ENCODE results near the gene GRXCR2. TPM values are rescaled to one million over a fixed set of nuclear protein-coding genes. Genes with fewer than 3 reads are reported as not detected.
"Not testable (repeated sequence)": the region's sequence is repeated elsewhere in the genome, so short reads cannot be mapped to it uniquely, and the experiment has no call there.

The GRXCR2 gene
- total RNA-seq, 4 donors from 2014 or later = not detected

DNA sequence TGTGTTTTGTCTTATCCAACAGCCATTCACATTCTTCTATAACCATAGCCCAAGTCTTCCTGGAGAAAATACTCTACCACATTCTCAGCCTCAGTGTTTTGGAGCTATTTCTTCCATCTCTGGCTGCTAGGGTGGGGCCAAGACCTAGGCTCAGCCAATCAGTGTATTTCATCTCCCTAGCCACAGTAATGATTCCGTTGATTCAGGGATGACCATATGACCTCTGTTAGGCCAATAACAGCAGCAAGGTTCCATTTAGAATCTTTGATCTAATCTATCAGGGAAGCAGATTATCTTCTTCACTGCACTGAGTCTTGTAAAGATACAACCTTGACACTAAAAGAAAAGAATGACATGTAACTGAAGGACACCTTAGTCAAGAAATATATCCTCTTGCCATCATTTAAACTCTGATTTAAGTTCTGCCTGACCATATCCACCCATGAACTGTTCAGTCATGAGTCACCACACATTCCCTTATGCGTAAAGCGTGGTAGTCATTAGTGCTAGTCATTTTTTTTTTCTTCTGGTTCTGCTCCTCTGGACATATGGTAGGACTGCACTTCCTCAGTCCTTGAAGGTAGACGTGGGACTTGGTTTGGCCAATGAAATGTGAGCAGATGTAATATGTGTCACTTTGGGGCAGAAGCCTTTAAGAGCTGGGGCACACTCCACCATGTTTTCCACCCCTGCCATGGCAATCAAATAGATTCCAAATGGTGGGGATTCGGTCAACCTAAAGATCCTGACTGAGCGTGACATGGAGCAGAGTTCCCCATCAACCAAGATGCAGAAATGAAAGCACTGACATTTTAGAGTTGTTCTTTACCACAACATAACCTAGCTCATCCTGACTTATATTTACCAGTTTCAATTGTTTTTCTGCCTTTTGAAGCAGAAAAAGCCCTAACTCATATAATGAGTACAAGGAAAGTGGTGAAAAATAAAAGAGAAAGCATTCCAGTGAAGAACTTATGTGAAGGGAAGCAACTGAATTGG is 25.0 kb downstream of the GRXCR2 start:
- Histone ChIP-seq H3K4me3 (no peak overlapping the region), H3K27me3 (no peaks in the 10 kb centered on the region), H3K4me1 (no peaks in the 10 kb centered on the region), H3K27ac (replicated peaks in 1 of 4) (no peak overlapping the region), H3K9me3 (no peaks in the 10 kb centered on the region), H3K36me3 (no peaks in the 10 kb centered on the region)
- WGBS = 83% methylated on average over 6 of the region's 6 CpGs
- intact Hi-C loops (cut with DNase I) = no loop called here
- no peak for TF ChIP-seq CTCF (IDR thresholded peaks at IDR 0.05)
- TF ChIP-seq EP300 (IDR thresholded peaks at IDR 0.05) = no peak
- TF ChIP-seq POLR2A (IDR thresholded peaks at IDR 0.05; ENCODE audit: low read depth) = no peak
- TF ChIP-seq POLR2AphosphoS5 (IDR thresholded peaks at IDR 0.05) = no peak
- DNase-seq (ENCODE audit: extremely low spot score) = no peak

GRCh38 chr5:145846081-145846480 is 26.7 kb downstream of the GRXCR2 start:
- no peaks in the 10 kb centered on the region for H3K36me3 ChIP-seq
- TF ChIP-seq POLR2AphosphoS5 (IDR thresholded peaks at IDR 0.05) (no peak), CTCF (IDR thresholded peaks at IDR 0.05) (no peak), EP300 (IDR thresholded peaks at IDR 0.05) (no peak), POLR2A (IDR thresholded peaks at IDR 0.05; ENCODE audit: low read depth) (no peak)
- WGBS = 91% methylated on average over 3 of the region's 3 CpGs
- H3K27me3 ChIP-seq = no peaks in the 10 kb centered on the region
- no peaks in the 10 kb centered on the region for H3K4me1 ChIP-seq
- H3K27ac ChIP-seq (replicated peaks in 1 of 4) = no peak overlapping the region
- no peak overlapping the region for H3K4me3 ChIP-seq
- intact Hi-C loops (cut with DNase I) = no loop called here
- H3K9me3 ChIP-seq = no peaks in the 10 kb centered on the region
- no peak for DNase-seq (ENCODE audit: extremely low spot score)

DNA sequence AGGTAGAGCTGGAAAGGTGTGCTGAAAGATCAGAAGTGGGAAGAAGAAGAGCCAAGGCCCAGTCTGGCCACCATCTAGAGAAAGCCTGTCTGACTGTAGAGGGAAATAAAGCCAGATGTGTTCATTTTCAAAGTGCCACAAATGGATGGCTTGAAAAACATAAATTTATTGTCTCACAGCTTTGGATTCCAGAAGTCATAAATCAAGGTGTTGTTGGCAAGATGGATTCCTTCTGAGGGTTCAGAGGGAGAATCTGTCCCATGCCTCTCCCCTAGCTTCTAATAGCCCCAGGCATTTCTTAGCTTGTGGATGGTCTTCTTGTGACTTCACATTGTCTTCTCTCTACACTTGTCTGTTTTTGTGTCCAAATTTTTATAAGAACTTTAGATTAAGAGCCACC is 31.5 kb downstream of the GRXCR2 start:
- Histone ChIP-seq H3K9me3 (no peaks in the 10 kb centered on the region), H3K4me3 (no peak overlapping the region), H3K27ac (replicated peaks in 1 of 4) (no peak overlapping the region), H3K4me1 (no peaks in the 10 kb centered on the region), H3K36me3 (no peaks in the 10 kb centered on the region), H3K27me3 (no peaks in the 10 kb centered on the region)
- DNase-seq (ENCODE audit: extremely low spot score) = peak; percentile 7
- TF ChIP-seq EP300 (IDR thresholded peaks at IDR 0.05) = no peak
- intact Hi-C loops (cut with DNase I) = no loop called here

- no peaks in the 10 kb centered on the region for H3K9me3 ChIP-seq
- peaks cover 5 to 7% (median 7%) of the 10 kb centered on the region in 4 donors for H3K4me1 ChIP-seq
- no peaks in the 10 kb centered on the region for H3K27me3 ChIP-seq
- TF ChIP-seq EP300 (IDR thresholded peaks at IDR 0.05) = no peak
- no peak for TF ChIP-seq POLR2AphosphoS5 (IDR thresholded peaks at IDR 0.05)
- no peak for TF ChIP-seq POLR2A (IDR thresholded peaks at IDR 0.05; ENCODE audit: low read depth)
- TF ChIP-seq CTCF (IDR thresholded peaks at IDR 0.05) = no peak
- no peaks in the 10 kb centered on the region for H3K36me3 ChIP-seq
- no peak overlapping the region for H3K27ac ChIP-seq (replicated peaks in 1 of 4)
- DNase-seq (ENCODE audit: extremely low spot score) = peak; percentile 74
- WGBS = 86% methylated on average over 3 of the region's 3 CpGs
- intact Hi-C loops (cut with DNase I) = no loop called here
- no peak overlapping the region for H3K4me3 ChIP-seq
Observed at GRCh38 chr5:145840458-145841132, 32.2 kb downstream of the GRXCR2 start.

DNA sequence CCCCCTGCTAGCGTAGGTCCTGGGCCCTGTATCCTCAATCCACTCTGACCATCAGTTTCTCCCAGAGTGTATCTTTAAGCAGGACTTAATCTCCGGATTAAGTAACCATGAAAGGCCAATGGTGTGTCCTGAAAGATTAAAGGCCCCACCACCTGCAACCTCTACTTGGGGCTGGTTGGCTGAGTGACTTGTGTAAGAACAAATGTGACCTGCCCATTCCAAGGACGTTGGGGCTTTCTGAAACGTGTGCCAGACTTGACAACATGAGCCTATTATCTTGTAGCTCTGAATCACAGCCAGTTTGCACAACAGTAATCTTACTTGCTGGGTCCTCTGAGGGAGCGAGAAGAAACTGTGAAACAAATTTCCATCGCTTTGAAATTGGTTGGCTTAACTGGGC is 34.5 kb downstream of the GRXCR2 start:
- WGBS = 91% methylated on average over 4 of the region's 6 CpGs
- no peak for TF ChIP-seq POLR2A (IDR thresholded peaks at IDR 0.05; ENCODE audit: low read depth)
- TF ChIP-seq EP300 (IDR thresholded peaks at IDR 0.05) = no peak
- no peak for TF ChIP-seq CTCF (IDR thresholded peaks at IDR 0.05)
- TF ChIP-seq POLR2AphosphoS5 (IDR thresholded peaks at IDR 0.05) = no peak
- Histone ChIP-seq H3K27me3 (no peaks in the 10 kb centered on the region), H3K4me3 (no peak overlapping the region), H3K27ac (replicated peaks in 1 of 4) (no peak overlapping the region), H3K36me3 (no peaks in the 10 kb centered on the region), H3K9me3 (no peaks in the 10 kb centered on the region), H3K4me1 (peaks cover 17 to 25% (median 22%) of the 10 kb centered on the region in 4 donors)
- DNase-seq (ENCODE audit: extremely low spot score) = no peak
- intact Hi-C loops (cut with DNase I) = no loop called here

DNA sequence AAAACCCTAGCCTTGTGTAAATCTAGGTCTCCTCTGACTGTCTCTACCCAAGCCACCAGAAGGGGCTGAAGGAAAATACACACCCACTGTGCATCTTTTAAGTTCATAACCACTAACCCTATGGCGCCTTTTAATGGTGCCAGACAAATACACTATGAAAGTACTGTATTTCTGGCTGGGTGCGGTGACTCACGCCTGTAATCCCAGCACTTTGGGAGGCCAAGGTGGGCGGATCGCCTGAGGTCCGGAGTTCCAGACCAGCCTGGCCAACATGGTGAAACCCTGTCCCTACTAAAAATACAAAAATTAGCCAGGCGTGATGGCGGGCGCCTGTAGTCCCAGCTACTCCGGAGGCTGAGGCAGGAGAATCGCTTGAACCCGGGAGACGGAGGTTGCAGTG is 36.6 kb downstream of the GRXCR2 start:
- Histone ChIP-seq H3K27ac (replicated peaks in 1 of 4) (peak overlapping the region in 2 of 4 donors; percentile 84 to 85), H3K4me1 (peaks cover 17 to 39% (median 28%) of the 10 kb centered on the region in 4 donors)
- DNase-seq (ENCODE audit: extremely low spot score); H3K27me3 ChIP-seq; H3K9me3 ChIP-seq; intact Hi-C loops (cut with DNase I); H3K36me3 ChIP-seq; H3K4me3 ChIP-seq: not testable (repeated sequence)
- WGBS = 97% methylated on average over 13 of the region's 13 CpGs

Measured in esophagus muscularis mucosa (tissue), 4 donors.